IMR-90 (cell line): ENCODE results near the gene TOP3B. TPM values are rescaled to one million over a fixed set of nuclear protein-coding genes. Genes with fewer than 3 reads are reported as not detected.

Source experiments
- ATAC-seq: fragments of 200-7000 bp; cut with Tn5 transposase; 2 replicates; pipeline ENCODE4 v1.9.1; 2020; ENCODE audit warnings: low read depth, mild to moderate bottlenecking, moderate library complexity
- BruUV-seq: library from RNA; stranded (reverse); fragments of 400-500 nt; replicated peaks from 2 replicates; lab custom pipeline; 2021; lab: Mats Ljungman, UMichigan
- CTCF ChIA-PET: fragments of 300-600 bp; formaldehyde crosslinking; extraction: SDS; loops from one replicate; lab custom pipeline; 2021; ENCODE audit warnings: antibody characterized with exemption; lab: Yijun Ruan, JAX
- POLR2A ChIA-PET: fragments of 300-600 bp; sonication (Branson Sonifier 250); formaldehyde crosslinking; loops from one replicate; lab custom pipeline; 2022; ENCODE audit warnings: antibody characterized with exemption; ENCODE audit not compliant: unreplicated experiment; lab: Charles Lee
- DNase-seq: peaks from one replicate; pipeline ENCODE4 v3.0.0; 2013
- H2AFZ ChIP-seq: replicated peaks from 2 replicates; pipeline ENCODE3; 2013; ENCODE audit warnings: low read length, mild to moderate bottlenecking; ENCODE audit not compliant: poor library complexity
- H2AK5ac ChIP-seq: 2 replicates; pipeline ENCODE4 v1.6.1; 2013; ENCODE audit warnings: low read depth, low read length, inconsistent platforms
- H2AK9ac ChIP-seq: replicated peaks from 2 replicates; pipeline ENCODE3; 2013; ENCODE audit warnings: mild to moderate bottlenecking, low read depth, low read length, moderate library complexity; ENCODE audit not compliant: poor library complexity
- H2BK120ac ChIP-seq: 2 replicates; pipeline ENCODE4 v1.6.1; 2013; ENCODE audit warnings: low read depth, low read length, inconsistent platforms
- H2BK15ac ChIP-seq: 3 replicates; pipeline ENCODE4 v1.6.1; 2013; ENCODE audit warnings: low read depth, low read length, inconsistent platforms
- H2BK20ac ChIP-seq: 2 replicates; pipeline ENCODE4 v1.6.1; 2013; ENCODE audit warnings: low read depth, mild to moderate bottlenecking, inconsistent platforms, low read length, moderate library complexity
- H2BK5ac ChIP-seq: 2 replicates; pipeline ENCODE4 v1.6.1; 2013; ENCODE audit warnings: mild to moderate bottlenecking, low read depth, low read length, inconsistent platforms; ENCODE audit not compliant: poor library complexity, severe bottlenecking
- H3K14ac ChIP-seq: replicated peaks from 2 replicates; pipeline ENCODE4 v1.6.1; 2013; ENCODE audit warnings: low read depth, low read length, inconsistent platforms
- H3K18ac ChIP-seq: 2 replicates; pipeline ENCODE4 v1.6.1; 2013; ENCODE audit warnings: low read depth, low read length, control low read depth
- H3K23ac ChIP-seq: 2 replicates; pipeline ENCODE4 v1.6.1; 2013; ENCODE audit warnings: low read depth, low read length, inconsistent platforms
- H3K27ac ChIP-seq: 2 replicates; pipeline ENCODE4 v1.5.1; 2013; ENCODE audit warnings: mild to moderate bottlenecking, control low read depth, low read length; ENCODE audit not compliant: insufficient read depth
- H3K27me3 ChIP-seq: 2 replicates; pipeline ENCODE4 v1.6.1; 2013; ENCODE audit warnings: low read length; ENCODE audit not compliant: control insufficient read depth, insufficient read depth
- H3K36me3 ChIP-seq: 2 replicates; pipeline ENCODE4 v1.6.1; 2013; ENCODE audit warnings: low read length, mixed read lengths; ENCODE audit not compliant: control insufficient read depth, insufficient read depth
- H3K4ac ChIP-seq: 2 replicates; pipeline ENCODE4 v1.6.1; 2013; ENCODE audit warnings: low read depth, low read length, inconsistent platforms
- H3K4me1 ChIP-seq: 2 replicates; pipeline ENCODE4 v1.6.1; 2013; ENCODE audit warnings: low read length, mixed read lengths; ENCODE audit not compliant: control insufficient read depth, insufficient read depth
- H3K4me2 ChIP-seq: 2 replicates; pipeline ENCODE4 v1.6.1; 2013; ENCODE audit warnings: low read depth, mild to moderate bottlenecking, control low read depth, low read length, moderate library complexity
- H3K4me3 ChIP-seq: 2 replicates; pipeline ENCODE4 v1.5.1; 2013; ENCODE audit warnings: low read depth, mild to moderate bottlenecking, control low read depth, low read length, moderate library complexity; ENCODE audit not compliant: insufficient read depth
- H3K56ac ChIP-seq: 2 replicates; pipeline ENCODE4 v1.6.1; 2013; ENCODE audit warnings: low read length, inconsistent platforms; ENCODE audit not compliant: insufficient read depth; ENCODE audit errors: extremely low read depth
- H3K79me1 ChIP-seq, 2 experiments: 2 replicates each; pipeline ENCODE4 v1.6.1; 2013; ENCODE audit warnings: low read length in 2 of 2, inconsistent platforms in 1 of 2, low read depth in 1 of 2
- H3K9ac ChIP-seq: 2 replicates; pipeline ENCODE4 v1.6.1; 2013; ENCODE audit warnings: low read depth, low read length, control low read depth
- H3K9me1 ChIP-seq: 2 replicates; pipeline ENCODE4 v1.6.1; 2013; ENCODE audit warnings: low read length, inconsistent platforms; ENCODE audit not compliant: insufficient read depth
- H3K9me3 ChIP-seq: 2 replicates; pipeline ENCODE4 v1.6.1; 2013; ENCODE audit warnings: low read length; ENCODE audit not compliant: control insufficient read depth, insufficient read depth
- H4K20me1 ChIP-seq: 2 replicates; pipeline ENCODE4 v1.6.1; 2013; ENCODE audit warnings: low read length, inconsistent platforms; ENCODE audit not compliant: insufficient read depth
- H4K5ac ChIP-seq: 2 replicates; pipeline ENCODE4 v1.6.1; 2013; ENCODE audit warnings: mild to moderate bottlenecking, low read depth, low read length, control low read depth
- H4K8ac ChIP-seq, 2 experiments: 2 replicates each; pipeline ENCODE4 v1.6.1; 2013; ENCODE audit warnings: low read depth in 2 of 2, low read length in 2 of 2, control low read depth in 1 of 2, inconsistent platforms in 1 of 2
- H4K91ac ChIP-seq: 2 replicates; pipeline ENCODE4 v1.6.1; 2013; ENCODE audit warnings: low read depth, low read length, inconsistent platforms; ENCODE audit not compliant: insufficient read depth
- CEBPB ChIP-seq: IDR thresholded peaks from 2 replicates; pipeline ENCODE4 v1.6.1; 2012; ENCODE audit warnings: low read depth, low read length, improper control_type of control experiment
- MAZ ChIP-seq: IDR thresholded peaks from 2 replicates; pipeline ENCODE4 v1.6.1; 2012; ENCODE audit warnings: low read depth, mild to moderate bottlenecking, low read length, improper control_type of control experiment, moderate library complexity, borderline replicate concordance
- RAD21 ChIP-seq: IDR thresholded peaks from 2 replicates; pipeline ENCODE4 v1.6.1; 2012; ENCODE audit warnings: low read length, improper control_type of control experiment
- RCOR1 ChIP-seq: IDR thresholded peaks from 2 replicates; pipeline ENCODE4 v1.6.1; 2012; ENCODE audit warnings: mild to moderate bottlenecking, low read length, improper control_type of control experiment; ENCODE audit not compliant: insufficient replicate concordance
- WGBS, 2 experiments: methylation state at CpG; one replicate each; pipeline versions ENCODE4 v1.1.5 to v1.1.7; 2013; ENCODE audit warnings: missing lambda C conversion rate in 2 of 2; ENCODE audit not compliant: insufficient read length in 1 of 2; ENCODE audit errors: extremely low coverage in 2 of 2; 5-methylcytosine and 5-hydroxymethylcytosine counted together
- dilution Hi-C: fragments of 300-500 bp; cut with HindIII; formaldehyde crosslinking; loops from one replicate; pipeline ENCODE4 v1.14.3; 2018; ENCODE audit warnings: low sequenced_read_pairs; ENCODE audit not compliant: unreplicated experiment
- in situ Hi-C: fragments of 300-500 bp; cut with MboI; formaldehyde crosslinking; loops from 3 replicates; pipeline ENCODE4 v1.14.3; 2019; ENCODE audit warnings: low sequenced_read_pairs, inconsistent platforms, mixed read lengths
- intact Hi-C: fragments of 100-400 bp; cut with micrococcal nuclease; formaldehyde crosslinking; loops from 2 replicates; pipeline ENCODE4 v1.10.0; 2022
- polyA plus RNA-seq, 3 experiments: library from polyadenylated mRNA; depleted of rRNA; stranded (reverse); fragments of >200 nt; gene quantifications; 2 replicates each; pipeline ENCODE4 v1.2.3, GENCODE V29; 2012; ENCODE audit warnings: low replicate concordance in 1 of 3
- total RNA-seq: library from RNA; depleted of rRNA; stranded (reverse); fragments of >200 nt; gene quantifications from 2 replicates; pipeline ENCODE4 v1.2.3, GENCODE V29; 2012

The TOP3B gene
- total and polyA plus RNA-seq, 2 of the 4 experiments (the other 2 are of a cell fraction), result 23.0 to 23.5 TPM

- peaks cover 64% of the 10 kb centered on the region for H3K27me3 ChIP-seq
- H3K4ac ChIP-seq, result no peak overlapping the region
- no peak overlapping the region for H4K5ac ChIP-seq
- H3K4me1 ChIP-seq, result no peaks in the 10 kb centered on the region
- H3K79me1 ChIP-seq, result no peaks in the 10 kb centered on the region
- no peak overlapping the region for H3K27ac ChIP-seq
- dilution Hi-C loops (no loop called here), intact Hi-C loops (no loop called here), in situ Hi-C loops (no loop called here)
- ATAC-seq (no peak), DNase-seq (no peak)
- no peaks in the 10 kb centered on the region for H3K9me3 ChIP-seq
- no peak overlapping the region for H3K56ac ChIP-seq
- no peak overlapping the region for H2AK5ac ChIP-seq
- no peaks in the 10 kb centered on the region for H4K20me1 ChIP-seq
- H4K91ac ChIP-seq, result no peak overlapping the region
- H3K4me2 ChIP-seq, result no peak overlapping the region
- H2BK120ac ChIP-seq, result no peak overlapping the region
- no peak overlapping the region for H4K8ac ChIP-seq
- no peak overlapping the region for H2BK20ac ChIP-seq
- no peak overlapping the region for H2BK5ac ChIP-seq
- BruUV-seq, result no TSS peak
- WGBS, 2 experiments, result 80% methylated on average over 1 of the region's 6 CpGs; no CpG with 5 or more reads in 1 of the 2 experiments
- no peak overlapping the region for H3K23ac ChIP-seq
- 0 out of 2 replicates have a peak, but pooled peaks cover 2% of the 10 kb centered on the region for H3K9me1 ChIP-seq
- no peak overlapping the region for H2BK15ac ChIP-seq
- TF ChIP-seq CEBPB, result no peak
- no peak for TF ChIP-seq RAD21
- no peak for TF ChIP-seq MAZ
- TF ChIP-seq RCOR1, result no peak
- H3K18ac ChIP-seq, result no peak overlapping the region
- CTCF ChIA-PET, result no interaction called here
- H3K36me3 ChIP-seq, result no peaks in the 10 kb centered on the region
- no peak overlapping the region for H3K9ac ChIP-seq
- H2AK9ac ChIP-seq, result no peak overlapping the region
- no peak overlapping the region for H3K14ac ChIP-seq
- peak overlapping the region; percentile 48 for H2AFZ ChIP-seq
- no peak overlapping the region for H3K4me3 ChIP-seq
- POLR2A ChIA-PET, result no interaction called here
These were observed 8.7 kb upstream of the TOP3B start for GRCh38 chr22:21991304-21991596.
